HG02623 (cell line): ENCODE data around the gene AFAP1L1.

Experiments
- ATAC-seq: cut with Tn5 transposase; IDR thresholded peaks from one replicate; pipeline ENCODE4 v1.9.1; 2021; ENCODE audit warnings: moderate library complexity; ENCODE audit not compliant: unreplicated experiment

The AFAP1L1 gene

DNA sequence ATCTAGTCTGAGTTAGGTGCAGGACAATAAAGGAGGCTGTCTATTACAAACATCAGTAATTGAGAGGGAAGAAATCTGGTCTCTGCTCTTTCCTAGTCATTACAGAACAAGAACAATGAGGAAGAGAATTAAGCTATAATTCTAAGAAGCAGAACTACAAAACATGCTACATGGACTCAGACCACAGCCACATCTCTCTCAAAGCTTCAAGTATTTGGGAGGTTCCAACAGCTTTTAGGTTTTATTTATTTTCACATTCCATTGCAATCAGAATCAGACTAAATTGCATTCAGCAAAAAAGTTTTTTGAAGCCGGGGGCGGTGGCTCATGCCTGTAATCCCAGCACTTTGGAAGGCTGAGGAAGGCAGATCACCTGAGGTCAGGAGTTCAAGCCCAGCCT lies 72.5 kb downstream of the AFAP1L1 start:
- no peak for ATAC-seq

DNA sequence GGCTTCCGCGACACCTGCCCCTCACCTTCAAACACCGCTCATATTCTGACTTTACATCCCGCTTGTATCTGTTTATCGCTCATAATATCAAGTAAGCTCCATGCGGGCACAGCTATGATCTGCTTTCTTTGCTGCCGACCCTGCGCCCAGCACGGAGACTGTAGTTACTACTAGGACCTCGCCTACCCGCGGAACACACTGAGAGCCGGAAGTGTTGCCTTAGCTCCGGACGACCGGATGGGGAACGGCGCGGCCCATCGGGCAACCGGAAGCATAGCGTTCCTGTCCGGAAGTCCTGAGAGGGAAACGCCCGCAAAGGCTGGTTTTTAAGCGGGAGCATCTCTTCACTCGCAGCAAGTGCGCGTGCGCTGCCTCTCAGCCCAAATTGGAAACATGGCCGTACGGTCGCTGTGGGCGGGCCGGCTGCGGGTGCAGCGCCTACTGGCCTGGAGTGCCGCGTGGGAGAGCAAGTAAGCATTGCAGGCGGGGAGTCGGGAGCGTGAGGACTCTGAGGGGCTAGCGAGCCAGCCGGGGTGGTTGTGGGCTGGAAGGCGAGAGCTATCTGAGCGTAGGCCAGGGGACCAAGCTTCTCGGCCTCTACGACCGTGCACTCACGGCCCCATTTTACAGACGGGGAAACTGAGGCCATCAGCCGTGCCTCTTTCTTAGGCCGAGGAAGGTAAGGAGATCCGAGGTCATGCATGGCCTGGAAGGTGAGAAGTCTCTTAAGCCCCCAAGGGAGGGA lies 73.7 kb downstream of the AFAP1L1 start, which contains the start of gene GRPEL2:
GRPEL2 (plus strand) TSS at position 353 of the 745 bp plus-strand sequence; CDS start at position 394, 41 bp downstream.
- peak; percentile 97 for ATAC-seq

DNA sequence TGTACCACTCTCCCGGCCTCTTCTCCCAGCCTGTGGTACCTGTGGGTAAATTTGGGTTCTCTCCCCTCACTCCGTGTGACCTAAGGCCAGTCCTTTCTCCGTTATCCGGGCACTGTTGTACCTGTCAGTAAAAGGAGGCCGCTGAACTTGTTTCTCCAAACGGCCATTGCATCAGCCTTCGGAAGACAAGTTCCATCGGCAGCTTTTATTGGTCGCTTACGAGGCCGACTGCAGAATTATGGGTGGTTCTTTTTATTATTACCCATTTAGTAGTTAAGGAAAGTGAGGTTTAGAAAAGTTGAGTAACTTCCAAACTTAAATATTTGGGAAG lies 74.2 kb downstream of the AFAP1L1 start:
- ATAC-seq = no peak

DNA sequence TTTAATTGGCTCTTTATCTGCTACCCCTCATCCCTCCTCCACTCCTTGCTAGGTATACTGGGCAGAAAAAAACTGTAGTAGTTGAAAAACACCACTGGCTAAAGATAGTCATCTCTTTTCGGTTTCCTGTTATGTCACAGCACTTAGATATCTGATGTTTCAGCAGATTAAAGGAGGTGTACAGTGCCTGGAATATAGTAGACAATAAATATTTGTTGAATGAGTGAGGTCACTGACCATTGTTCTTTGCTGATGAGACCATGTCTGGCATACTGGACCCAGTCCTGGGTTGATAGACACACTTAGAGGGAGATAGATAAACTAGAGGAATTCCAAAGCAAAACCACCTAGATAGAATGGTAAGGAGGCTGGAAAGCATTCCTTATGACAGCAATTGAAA lies 76.9 kb downstream of the AFAP1L1 start:
- no peak for ATAC-seq

DNA sequence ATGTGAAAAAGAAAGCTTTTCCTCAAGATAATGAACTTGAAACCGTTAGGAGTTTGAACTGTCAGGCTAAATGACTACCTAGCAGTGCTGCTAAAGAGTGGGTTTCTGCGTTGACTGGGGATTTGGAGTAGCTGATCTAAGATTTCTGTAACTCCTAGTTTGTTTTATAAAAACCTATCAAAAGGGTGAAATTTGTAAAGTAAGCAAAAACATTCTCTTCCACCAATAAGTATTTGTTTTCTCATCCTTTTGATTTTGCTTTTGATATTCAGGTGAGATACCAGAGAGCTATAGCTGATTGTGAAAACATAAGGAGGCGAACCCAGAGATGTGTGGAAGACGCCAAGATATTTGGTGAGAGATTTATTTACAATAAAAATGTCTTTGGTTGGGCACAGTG lies 77.7 kb downstream of the AFAP1L1 start:
- no peak for ATAC-seq

DNA sequence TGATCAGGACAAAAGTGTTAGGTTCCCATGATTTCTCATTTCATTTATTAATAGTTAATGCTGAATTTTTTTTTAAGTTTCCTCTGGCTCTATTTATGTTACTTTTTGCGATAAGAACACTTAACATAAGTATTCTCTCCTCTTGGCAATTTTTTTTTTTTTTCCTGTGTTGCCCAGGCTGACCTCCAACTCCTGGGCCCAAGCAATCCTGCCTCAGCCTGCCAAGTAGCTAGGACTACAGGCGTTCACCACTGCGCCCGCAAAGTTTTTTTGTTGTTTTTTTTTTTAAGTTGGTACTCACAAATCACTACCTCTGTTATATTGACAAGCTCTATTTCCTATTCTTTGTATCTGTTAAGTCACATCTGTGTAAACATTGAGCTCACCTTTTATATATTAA lies 80.5 kb downstream of the AFAP1L1 start:
- ATAC-seq = no peak

DNA sequence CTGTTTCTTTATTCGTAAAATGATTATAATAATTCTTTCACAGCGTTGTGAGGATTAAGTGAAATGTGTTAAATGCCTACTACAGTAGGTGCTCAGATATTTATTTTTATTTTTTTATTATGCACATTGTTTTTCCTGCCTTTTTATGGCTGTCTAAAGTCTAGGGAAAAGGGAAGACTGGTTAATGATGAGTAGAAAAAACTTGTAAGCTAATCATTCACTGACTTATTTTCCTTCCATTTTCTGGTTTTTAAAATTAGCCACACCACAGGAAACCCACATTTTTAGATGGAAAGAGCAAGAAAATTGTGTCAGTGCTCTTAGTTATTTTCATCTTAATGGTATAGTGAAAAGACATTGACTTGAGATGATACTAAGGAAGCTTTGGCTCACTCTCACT lies 82.3 kb downstream of the AFAP1L1 start:
- ATAC-seq = no peak

DNA sequence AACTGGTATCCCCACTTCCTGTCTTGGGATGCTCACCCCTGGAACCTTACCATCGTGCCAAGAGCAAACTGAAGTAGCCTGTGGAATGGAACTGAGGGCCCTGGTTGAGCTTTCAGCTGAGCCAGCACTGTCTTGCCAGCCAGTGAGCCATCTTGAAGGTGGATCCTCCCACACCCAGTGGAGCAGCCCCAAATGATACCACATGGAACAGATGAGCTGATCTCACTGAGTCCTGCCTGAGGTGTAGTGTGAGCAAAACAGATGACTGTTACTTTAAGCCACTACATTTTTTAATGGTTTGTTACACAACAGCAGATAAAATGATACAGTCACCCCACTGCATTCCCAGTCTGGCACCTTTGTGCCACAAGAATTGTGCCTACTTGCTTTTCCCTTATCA lies 84.0 kb downstream of the AFAP1L1 start:
- no peak for ATAC-seq

DNA sequence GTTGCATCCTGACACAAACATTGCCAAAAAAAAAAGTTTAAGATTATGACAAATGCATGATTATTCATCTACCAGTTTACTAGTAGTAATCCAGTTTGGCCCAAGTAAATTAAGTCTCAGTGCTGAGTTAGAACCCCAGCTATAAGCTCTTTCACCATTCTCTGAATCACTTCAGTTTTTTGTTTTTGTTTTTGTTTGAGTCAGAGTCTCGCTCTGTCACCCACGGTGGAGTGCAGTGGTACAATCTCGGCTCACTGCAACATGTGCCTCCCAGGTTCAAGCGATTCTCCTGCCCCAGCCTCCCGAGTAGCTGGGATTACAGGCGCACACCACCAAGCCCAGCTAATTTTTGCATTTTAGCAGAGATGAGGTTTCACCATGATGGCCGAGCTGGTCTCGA lies 84.7 kb downstream of the AFAP1L1 start:
- no peak for ATAC-seq

DNA sequence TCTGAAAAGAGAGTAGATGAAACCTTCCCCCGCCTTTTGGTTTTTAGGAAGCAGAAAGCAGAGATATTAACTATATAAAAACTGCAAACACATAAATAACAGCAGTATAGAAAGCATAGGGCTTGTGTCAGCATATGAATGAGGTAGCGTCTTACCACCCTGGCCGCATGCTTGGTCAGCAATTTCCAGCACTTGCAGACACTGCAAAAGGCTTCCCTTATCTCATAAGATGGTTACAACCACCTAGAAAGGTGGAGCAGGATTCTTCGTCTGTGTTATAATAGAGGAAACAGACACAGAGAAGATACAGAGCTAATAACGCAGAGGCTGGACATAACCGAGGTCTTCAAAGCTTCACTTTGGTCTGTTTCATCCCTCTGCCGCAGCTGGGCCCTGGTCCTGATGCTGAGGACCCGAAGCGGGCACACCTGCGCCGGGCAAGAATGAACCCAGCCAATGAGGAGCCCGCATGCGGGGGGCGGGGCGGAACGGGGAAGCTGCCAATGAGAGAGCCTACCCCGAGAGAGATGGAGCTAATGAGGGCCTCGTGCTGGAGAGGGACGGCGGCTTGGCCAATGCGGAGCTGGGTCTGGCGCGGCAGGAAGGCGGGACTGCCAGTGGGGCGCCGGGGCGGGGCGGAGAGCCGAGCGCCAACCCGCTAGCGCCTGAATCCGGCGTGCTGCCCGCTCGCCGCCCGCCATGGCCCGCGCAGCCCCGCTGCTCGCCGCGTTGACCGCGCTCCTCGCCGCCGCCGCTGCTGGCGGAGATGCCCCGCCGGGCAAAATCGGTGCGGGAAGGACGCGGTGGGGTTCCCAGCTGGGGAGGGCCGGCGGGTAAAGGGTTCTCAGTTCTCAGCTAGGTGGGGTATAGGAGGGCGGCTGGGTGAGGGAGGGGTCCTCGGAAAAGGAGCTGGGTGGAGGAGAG lies 86.0 kb downstream of the AFAP1L1 start, which contains the start of gene PCYOX1L:
PCYOX1L (plus strand) TSS at position 677 of the 924 bp plus-strand sequence; CDS start at position 700, 23 bp downstream.
- peak; percentile 100 for ATAC-seq

DNA sequence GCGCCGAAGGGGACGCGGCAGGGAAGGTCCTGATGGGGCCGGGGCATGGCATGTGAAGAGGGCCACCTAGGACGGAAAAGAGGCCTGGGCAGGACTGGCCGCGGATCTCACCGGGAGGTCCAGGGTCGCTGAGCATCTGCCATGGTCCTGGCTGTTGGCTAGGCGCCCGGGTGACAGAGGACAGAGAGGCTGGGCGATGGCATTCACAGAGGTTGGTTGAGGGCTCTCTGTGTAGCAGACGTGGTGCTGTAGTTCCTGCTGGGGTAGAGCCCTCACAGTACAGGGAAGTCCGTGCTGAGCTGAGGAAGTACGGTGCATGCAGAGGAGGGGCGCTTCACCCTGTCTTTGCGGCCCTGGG lies 86.6 kb downstream of the AFAP1L1 start:
- no peak for ATAC-seq

DNA sequence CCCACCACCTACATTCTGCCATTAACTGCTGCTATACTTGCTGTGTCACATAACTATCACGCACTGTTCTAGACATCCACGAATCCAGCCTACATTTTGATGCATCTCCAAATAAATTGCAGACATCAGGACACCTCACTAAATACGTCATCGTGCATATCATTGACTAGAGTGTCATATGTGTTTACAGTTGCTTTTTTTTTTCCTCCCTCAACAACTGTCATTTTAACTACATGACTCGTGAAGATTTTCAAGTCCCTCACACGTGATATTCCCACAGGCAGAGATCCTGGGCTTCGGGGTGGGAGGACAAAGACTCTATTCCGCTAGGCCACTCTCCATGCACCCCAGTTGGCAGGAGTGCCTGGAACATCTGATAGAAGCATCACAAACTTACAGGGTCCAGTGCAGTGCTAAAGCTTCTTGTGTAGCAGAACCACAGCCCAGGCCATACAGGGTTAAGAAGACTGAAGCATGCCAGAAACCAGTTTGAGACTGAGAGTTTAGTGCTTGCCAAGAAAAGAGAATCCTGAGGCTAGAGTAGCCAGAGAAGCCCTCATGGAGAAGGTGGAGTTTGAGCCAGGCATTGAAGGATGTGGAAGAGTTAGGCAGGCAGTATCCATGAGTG lies 87.3 kb downstream of the AFAP1L1 start:
- no peak for ATAC-seq

DNA sequence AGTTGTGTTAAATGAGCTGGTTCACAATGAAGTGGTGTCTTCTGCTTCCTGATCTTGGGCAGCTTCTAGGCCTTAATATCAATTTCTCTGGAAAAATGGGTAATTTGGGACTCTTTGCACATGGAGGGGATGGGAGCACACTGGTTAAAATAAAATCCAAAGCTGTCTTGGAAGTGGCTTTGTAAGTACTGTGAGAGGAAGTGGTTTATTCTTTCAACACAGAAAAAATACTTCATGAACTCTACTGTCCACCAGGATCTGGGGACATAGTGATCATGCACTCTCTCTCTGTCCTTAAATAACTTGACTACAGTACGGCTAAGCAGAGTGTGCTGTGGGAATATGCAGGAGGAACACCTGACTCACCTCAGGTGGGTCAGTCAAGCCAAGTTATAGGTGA lies 88.6 kb downstream of the AFAP1L1 start:
- ATAC-seq = no peak

DNA sequence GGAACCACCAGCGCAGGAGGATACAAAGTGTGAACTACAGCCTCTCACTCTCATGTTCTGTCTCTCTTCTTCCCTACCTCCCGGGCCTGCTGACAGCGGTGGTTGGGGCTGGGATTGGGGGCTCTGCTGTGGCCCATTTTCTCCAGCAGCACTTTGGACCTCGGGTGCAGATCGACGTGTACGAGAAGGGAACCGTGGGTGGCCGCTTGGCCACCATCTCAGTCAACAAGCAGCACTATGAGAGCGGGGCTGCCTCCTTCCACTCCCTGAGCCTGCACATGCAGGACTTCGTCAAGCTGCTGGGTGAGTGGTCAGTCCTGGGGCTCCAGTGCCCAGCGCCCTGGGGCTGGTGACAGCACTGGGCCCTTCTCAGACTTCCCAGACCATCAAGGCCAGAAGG lies 90.9 kb downstream of the AFAP1L1 start:
- no peak for ATAC-seq

DNA sequence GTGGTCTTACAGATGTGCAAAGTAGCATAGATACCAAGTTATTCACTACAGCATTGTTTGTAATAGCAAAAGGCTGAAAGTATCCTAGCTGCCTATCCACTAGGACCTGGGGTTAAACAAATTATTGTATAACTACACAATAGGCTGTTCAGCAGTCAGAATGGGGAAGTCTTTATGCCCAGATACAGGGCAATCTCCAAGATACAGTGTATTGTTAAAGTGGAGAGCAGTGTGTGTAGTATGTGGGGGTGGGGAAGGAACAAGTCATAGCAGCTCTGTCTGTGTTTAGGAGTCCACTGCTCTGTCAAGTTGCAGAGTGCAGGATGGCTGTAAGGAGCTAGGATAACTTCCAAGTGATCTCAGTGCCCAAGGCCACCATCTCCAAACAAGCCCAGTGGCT lies 91.7 kb downstream of the AFAP1L1 start:
- ATAC-seq = no peak

DNA sequence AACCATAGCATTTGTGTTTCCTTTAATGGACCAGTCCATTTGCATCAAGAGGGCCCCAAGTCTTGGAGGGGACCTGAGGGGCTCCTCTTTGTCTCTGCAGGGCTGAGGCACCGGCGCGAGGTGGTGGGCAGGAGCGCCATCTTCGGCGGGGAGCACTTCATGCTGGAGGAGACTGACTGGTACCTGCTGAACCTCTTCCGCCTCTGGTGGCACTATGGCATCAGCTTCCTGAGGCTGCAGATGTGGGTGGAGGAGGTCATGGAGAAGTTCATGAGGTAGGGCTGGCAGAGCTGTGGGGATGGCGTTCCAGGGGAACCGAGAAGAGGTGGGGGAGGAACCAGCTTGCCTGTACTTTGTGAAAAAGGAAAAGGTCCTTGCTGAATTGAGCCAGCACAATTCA lies 92.3 kb downstream of the AFAP1L1 start:
- no peak for ATAC-seq

DNA sequence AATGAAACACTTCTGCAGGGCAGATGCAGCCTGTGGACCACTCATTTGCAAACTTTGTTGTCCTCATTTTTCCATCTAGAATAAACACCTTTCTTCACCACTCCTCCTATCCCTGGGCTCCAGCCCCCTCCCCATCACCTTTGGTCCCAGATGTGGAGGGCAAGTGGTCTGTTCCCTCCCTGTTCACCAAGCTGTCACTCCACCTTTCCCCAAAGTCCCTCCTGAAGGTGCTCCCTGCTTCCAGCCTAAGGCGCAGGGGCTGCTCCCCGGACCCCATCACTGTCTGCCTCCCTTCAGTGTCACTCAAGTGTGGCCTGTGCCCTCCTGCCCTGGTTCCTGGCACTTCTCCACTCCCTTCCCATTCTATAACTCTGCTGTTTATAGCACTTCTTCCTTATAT lies 93.1 kb downstream of the AFAP1L1 start:
- no peak for ATAC-seq

DNA sequence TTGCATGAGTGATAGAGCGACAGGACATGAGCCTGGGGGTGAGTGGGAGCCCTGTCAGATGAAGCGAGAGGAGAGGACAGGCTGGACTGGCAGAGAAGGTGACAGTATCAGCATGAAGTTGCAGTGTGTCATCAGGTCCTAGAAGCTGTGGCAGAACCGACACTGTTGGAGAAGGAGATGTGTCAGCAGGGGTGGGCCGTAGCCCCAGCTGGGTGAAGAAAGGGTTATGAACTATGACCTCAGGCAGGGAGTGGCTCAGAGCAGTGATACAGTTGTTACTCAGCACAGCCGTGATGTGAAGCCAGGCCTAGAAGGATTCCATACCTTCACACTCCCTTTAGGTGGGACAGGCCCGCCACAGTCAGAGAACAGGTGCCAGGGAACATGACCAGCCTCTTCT lies 93.8 kb downstream of the AFAP1L1 start:
- no peak for ATAC-seq

DNA sequence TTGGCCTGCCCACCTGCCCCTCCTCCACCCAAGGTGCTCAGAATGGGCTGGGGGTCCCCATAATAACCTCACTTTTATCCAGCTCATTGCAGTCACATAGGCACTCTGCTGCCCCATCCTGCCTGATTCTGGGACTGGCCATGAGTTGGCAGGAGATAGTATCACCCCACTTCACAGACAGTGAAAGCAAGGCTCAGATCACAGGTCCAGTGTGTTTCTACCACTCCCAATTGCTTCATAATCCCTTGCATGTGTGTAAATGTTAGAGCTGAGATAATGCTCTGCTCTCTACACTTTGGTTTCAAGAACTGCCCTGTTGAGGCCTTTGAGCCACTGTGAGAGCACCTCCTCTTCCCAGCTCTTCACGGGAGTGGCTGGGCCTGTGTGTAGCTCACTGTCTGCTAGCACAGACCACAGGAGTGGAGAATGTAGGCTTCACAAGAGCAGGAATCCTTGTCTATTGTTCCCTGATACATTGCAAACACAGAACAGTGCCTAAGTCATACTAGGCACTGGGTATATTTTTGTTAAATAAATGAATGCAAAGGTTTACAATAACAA lies 94.6 kb downstream of the AFAP1L1 start:
- ATAC-seq = no peak

DNA sequence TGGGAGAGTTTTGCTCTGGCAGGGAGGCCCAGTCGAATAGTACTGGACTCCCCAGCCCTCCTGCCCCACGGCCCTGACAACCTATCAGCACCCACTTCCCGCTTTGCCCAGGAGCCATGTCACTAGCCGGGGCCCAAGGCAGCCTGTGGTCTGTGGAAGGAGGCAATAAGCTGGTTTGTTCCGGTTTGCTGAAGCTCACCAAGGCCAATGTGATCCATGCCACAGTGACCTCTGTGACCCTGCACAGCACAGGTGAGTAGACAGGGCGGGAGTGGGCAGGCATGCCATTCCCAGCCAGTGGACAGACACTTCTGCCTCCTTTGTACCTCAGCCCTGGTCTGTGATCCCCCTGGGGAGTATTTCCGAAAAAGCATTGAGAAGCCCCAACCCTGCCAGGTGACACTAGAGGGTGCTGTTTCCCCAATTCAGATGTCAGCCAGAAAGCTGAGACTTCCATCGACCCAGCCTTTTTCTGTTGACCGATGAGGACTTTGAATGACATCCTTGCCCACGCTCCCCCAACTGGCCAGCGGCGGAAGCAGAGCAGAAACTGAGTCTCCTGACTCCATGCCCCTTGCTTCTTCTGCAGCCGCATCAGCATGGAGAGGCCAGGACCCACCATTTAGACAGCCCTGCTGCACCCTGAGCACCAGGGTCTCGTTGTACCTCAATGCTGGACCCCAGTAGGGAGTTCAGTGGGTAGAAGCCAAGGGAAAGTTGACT lies 95.8 kb downstream of the AFAP1L1 start:
- ATAC-seq = peak; percentile 69
